ENCODE results near the gene EIF1.
A peak's percentile ranks its signal among the peaks of the same experiment; 100 is the strongest.

The EIF1 gene

DNA sequence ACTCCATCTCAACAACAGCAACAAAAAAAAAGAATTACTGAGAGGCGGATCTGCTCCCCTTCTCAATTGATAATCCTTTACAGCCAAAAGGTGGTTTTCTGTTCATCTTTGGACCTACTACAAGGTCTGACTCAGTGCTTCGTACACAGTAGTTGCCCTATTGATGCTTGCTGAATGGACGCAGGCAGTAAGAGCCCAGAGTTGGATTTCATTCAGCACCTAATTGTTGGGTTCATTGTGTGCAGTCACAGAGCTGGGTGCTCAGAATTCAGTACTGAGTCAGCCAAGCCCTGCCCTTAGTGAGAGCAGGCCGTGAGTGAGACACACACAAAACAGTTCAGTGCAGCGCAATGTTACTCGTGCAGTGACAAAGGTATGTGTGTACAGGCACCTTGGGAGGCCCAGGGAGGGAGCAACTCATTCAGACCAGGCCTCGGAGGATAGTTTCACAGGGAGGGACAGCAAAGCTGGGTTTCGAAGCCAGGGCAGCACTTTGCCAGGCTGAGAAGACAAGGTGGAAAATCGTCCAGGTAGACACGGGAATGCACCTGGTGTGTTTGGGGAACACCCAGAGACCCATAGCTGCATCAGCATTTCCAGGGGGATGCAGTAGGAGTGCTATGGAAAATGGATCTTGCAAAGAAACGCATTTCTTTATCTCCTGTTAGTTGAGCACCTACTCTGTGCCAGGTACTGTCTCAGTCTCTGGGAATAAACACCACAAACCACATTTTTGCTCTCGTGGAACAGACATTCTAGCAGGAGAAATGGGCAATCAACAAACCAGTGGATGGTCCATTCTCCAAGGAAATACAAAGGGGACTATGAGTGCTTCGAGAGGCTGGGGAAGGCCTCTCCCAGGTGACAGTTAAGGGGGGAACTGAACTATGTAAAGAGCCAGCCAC lies 46.2 kb upstream of the EIF1 start:
- no peak for ATAC-seq
- TF ChIP-seq GLIS3 (CRISPR knock-in tag; IDR thresholded peaks at IDR 0.05), result no peak
- TF ChIP-seq RARB (CRISPR knock-in tag; IDR thresholded peaks at IDR 0.05), result no peak
- no peak for TF ChIP-seq ISL1 (CRISPR knock-in tag; IDR thresholded peaks at IDR 0.05)
- TF ChIP-seq, protein P1, sequence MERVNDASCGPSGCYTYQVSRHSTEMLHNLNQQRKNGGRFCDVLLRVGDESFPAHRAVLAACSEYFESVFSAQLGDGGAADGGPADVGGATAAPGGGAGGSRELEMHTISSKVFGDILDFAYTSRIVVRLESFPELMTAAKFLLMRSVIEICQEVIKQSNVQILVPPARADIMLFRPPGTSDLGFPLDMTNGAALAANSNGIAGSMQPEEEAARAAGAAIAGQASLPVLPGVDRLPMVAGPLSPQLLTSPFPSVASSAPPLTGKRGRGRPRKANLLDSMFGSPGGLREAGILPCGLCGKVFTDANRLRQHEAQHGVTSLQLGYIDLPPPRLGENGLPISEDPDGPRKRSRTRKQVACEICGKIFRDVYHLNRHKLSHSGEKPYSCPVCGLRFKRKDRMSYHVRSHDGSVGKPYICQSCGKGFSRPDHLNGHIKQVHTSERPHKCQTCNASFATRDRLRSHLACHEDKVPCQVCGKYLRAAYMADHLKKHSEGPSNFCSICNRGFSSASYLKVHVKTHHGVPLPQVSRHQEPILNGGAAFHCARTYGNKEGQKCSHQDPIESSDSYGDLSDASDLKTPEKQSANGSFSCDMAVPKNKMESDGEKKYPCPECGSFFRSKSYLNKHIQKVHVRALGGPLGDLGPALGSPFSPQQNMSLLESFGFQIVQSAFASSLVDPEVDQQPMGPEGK (CRISPR knock-in tag; IDR thresholded peaks at IDR 0.05; ENCODE audit: borderline replicate concordance), result no peak
- TF ChIP-seq, protein P2, sequence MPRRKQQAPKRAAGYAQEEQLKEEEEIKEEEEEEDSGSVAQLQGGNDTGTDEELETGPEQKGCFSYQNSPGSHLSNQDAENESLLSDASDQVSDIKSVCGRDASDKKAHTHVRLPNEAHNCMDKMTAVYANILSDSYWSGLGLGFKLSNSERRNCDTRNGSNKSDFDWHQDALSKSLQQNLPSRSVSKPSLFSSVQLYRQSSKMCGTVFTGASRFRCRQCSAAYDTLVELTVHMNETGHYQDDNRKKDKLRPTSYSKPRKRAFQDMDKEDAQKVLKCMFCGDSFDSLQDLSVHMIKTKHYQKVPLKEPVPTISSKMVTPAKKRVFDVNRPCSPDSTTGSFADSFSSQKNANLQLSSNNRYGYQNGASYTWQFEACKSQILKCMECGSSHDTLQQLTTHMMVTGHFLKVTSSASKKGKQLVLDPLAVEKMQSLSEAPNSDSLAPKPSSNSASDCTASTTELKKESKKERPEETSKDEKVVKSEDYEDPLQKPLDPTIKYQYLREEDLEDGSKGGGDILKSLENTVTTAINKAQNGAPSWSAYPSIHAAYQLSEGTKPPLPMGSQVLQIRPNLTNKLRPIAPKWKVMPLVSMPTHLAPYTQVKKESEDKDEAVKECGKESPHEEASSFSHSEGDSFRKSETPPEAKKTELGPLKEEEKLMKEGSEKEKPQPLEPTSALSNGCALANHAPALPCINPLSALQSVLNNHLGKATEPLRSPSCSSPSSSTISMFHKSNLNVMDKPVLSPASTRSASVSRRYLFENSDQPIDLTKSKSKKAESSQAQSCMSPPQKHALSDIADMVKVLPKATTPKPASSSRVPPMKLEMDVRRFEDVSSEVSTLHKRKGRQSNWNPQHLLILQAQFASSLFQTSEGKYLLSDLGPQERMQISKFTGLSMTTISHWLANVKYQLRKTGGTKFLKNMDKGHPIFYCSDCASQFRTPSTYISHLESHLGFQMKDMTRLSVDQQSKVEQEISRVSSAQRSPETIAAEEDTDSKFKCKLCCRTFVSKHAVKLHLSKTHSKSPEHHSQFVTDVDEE (CRISPR knock-in tag; IDR thresholded peaks at IDR 0.05), result no peak
- TF ChIP-seq TCF4 (CRISPR knock-in tag; IDR thresholded peaks at IDR 0.05; ENCODE audit: borderline replicate concordance), result no peak
- TF ChIP-seq, protein P3, sequence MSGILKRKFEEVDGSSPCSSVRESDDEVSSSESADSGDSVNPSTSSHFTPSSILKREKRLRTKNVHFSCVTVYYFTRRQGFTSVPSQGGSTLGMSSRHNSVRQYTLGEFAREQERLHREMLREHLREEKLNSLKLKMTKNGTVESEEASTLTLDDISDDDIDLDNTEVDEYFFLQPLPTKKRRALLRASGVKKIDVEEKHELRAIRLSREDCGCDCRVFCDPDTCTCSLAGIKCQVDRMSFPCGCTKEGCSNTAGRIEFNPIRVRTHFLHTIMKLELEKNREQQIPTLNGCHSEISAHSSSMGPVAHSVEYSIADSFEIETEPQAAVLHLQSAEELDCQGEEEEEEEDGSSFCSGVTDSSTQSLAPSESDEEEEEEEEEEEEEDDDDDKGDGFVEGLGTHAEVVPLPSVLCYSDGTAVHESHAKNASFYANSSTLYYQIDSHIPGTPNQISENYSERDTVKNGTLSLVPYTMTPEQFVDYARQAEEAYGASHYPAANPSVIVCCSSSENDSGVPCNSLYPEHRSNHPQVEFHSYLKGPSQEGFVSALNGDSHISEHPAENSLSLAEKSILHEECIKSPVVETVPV (CRISPR knock-in tag; IDR thresholded peaks at IDR 0.05), result no peak
- no peak for TF ChIP-seq OSR1 (CRISPR knock-in tag; IDR thresholded peaks at IDR 0.05)
- no peak for TF ChIP-seq BACH2 (CRISPR knock-in tag; IDR thresholded peaks at IDR 0.05; ENCODE audit: borderline replicate concordance)
- TF ChIP-seq ZNF8 (CRISPR knock-in tag; IDR thresholded peaks at IDR 0.05), result no peak
- TF ChIP-seq, protein P4, sequence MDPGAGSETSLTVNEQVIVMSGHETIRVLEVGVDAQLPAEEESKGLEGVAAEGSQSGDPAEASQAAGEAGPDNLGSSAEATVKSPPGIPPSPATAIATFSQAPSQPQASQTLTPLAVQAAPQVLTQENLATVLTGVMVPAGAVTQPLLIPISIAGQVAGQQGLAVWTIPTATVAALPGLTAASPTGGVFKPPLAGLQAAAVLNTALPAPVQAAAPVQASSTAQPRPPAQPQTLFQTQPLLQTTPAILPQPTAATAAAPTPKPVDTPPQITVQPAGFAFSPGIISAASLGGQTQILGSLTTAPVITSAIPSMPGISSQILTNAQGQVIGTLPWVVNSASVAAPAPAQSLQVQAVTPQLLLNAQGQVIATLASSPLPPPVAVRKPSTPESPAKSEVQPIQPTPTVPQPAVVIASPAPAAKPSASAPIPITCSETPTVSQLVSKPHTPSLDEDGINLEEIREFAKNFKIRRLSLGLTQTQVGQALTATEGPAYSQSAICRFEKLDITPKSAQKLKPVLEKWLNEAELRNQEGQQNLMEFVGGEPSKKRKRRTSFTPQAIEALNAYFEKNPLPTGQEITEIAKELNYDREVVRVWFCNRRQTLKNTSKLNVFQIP (CRISPR knock-in tag; IDR thresholded peaks at IDR 0.05; ENCODE audit: borderline replicate concordance, low read depth), result no peak
- TF ChIP-seq ZNF565 (CRISPR knock-in tag; conservative IDR thresholded peaks at IDR 0.05; ENCODE audit: low read depth), result no peak

DNA sequence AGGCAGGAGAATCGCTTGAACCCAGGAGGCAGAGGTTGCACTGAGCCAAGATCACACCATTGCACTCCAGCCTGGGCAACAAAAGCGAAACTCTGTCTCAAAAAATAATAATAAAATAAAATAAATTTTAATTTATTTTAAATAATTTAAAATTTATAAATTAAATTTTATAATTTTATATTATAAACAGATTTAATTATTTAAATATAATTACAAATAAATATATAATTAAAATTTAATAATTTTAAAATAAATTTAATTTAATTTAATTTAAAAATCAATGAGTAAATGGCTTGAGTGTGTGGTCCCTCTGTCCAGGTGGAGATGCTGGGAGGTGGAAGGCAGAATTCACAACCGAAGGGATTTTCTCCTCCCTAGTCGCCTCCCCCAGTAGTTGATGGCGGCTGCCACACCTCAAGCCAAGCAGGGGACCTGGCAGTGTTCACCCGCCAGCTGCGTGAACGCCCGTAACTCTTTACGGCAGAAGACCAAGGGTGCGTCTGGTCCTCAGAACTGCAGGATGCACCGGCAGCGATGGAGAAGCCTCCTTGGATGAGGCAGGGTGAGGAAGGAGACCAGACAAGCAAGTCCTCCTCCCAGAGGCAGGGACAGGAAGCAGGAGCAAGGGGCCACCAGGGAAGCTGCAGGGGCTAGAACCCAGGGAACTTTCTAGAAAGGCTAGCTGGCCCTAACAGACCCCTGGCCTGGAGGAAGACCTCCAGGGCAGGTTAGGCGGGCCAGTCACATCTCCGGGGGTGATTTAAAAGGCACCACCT lies 41.5 kb upstream of the EIF1 start:
- no peak for TF ChIP-seq ESRRG (CRISPR knock-in tag; IDR thresholded peaks at IDR 0.05)
- no peak for ATAC-seq

DNA sequence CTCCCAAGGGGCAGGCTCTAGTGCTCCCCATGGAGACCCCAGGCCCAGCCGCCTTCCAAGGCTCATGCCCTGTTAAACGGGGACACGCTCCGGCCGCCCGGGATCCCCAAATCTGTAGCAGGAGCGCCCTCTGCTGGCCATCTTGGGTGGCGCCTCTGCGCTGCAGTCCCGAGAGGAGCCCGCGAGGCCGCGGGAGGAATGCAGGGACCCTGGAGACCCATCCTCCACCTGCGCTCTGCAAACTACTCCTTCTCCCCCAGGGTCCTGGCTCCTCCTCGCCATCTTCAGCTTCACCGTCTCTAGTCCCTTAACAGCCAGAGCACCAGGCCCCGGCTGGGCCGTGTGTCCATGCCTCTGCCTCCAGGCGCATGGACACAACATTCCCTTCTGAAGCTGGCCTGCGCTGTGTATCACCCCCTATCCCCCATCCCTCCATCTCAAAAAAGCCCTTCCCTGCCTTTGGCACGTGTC lies 40.7 kb upstream of the EIF1 start:
- peak; percentile 95 for ATAC-seq
- no peak for TF ChIP-seq CSDC2 (CRISPR knock-in tag; IDR thresholded peaks at IDR 0.05)
- no peak for TF ChIP-seq GLIS3 (CRISPR knock-in tag; IDR thresholded peaks at IDR 0.05)
- no peak for TF ChIP-seq OSR1 (CRISPR knock-in tag; IDR thresholded peaks at IDR 0.05)
- TF ChIP-seq, protein P5, sequence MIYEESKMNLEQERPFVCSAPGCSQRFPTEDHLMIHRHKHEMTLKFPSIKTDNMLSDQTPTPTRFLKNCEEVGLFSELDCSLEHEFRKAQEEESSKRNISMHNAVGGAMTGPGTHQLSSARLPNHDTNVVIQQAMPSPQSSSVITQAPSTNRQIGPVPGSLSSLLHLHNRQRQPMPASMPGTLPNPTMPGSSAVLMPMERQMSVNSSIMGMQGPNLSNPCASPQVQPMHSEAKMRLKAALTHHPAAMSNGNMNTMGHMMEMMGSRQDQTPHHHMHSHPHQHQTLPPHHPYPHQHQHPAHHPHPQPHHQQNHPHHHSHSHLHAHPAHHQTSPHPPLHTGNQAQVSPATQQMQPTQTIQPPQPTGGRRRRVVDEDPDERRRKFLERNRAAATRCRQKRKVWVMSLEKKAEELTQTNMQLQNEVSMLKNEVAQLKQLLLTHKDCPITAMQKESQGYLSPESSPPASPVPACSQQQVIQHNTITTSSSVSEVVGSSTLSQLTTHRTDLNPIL (CRISPR knock-in tag; IDR thresholded peaks at IDR 0.05; ENCODE audit: low read depth), result no peak
- TF ChIP-seq, protein P3 (CRISPR knock-in tag; IDR thresholded peaks at IDR 0.05), result no peak
- TF ChIP-seq RARB (CRISPR knock-in tag; IDR thresholded peaks at IDR 0.05), result no peak

Data from SK-N-SH treated with all-trans-retinoic acid at 6 μM for 48 hours (cell line).